Lung microvascular endothelial cell (primary cell): ENCODE results near the gene SLC16A6. TPM values are rescaled to one million over a fixed set of nuclear protein-coding genes. Genes with fewer than 3 reads are reported as not detected.
"Not testable (repeated sequence)": the region's sequence is repeated elsewhere in the genome, so short reads cannot be mapped to it uniquely, and the experiment has no call there.

Experiments used
- DNase-seq, 2 donors: peaks; one replicate each; pipeline versions ENCODE4 v3.0.0 to v3.0.0-alpha.2; 2010; ENCODE audit warnings: low read depth in 2 of 2
- total RNA-seq: library from RNA; depleted of rRNA; stranded (reverse); fragments of >200 nt; gene quantifications from 2 replicates; pipeline ENCODE4 v1.2.1, GENCODE V29; 2014

Gene SLC16A6
- total RNA-seq, 1 donor from 2014 or later: 1.6 TPM

GRCh38 chr17:68310152-68310551, 19.2 kb upstream of the SLC16A6 start:
- no peak for DNase-seq

GRCh38 chr17:68309066-68309670, 18.2 kb upstream of the SLC16A6 start:
- not testable (repeated sequence) for DNase-seq

GRCh38 chr17:68308486-68308885, 17.6 kb upstream of the SLC16A6 start:
- not testable (repeated sequence) for DNase-seq

- no peak for DNase-seq
These were observed 16.5 kb upstream of the SLC16A6 start for GRCh38 chr17:68307443-68307842.

- DNase-seq: no peak
These were observed 15.9 kb upstream of the SLC16A6 start for GRCh38 chr17:68306819-68307218.

GRCh38 chr17:68305142-68305541, 14.2 kb upstream of the SLC16A6 start:
- DNase-seq: peak; percentile 19 to 79

- no peak for DNase-seq
These were observed 13.8 kb upstream of the SLC16A6 start for GRCh38 chr17:68304706-68305105.

- DNase-seq: no peak
These were observed 11.7 kb upstream of the SLC16A6 start for GRCh38 chr17:68302666-68303065.

GRCh38 chr17:68302066-68302564, 11.2 kb upstream of the SLC16A6 start:
- peak; percentile 79 to 94 for DNase-seq

GRCh38 chr17:68301438-68301959, 10.6 kb upstream of the SLC16A6 start:
- DNase-seq: peak in 1 of 2 donors; percentile 71

- DNase-seq: no peak
These were observed 8.9 kb upstream of the SLC16A6 start for GRCh38 chr17:68299817-68300216.

GRCh38 chr17:68298601-68299000, 7.7 kb upstream of the SLC16A6 start:
- DNase-seq: no peak

- DNase-seq: no peak
These were observed 6.3 kb upstream of the SLC16A6 start for GRCh38 chr17:68297195-68297594.

GRCh38 chr17:68296217-68297191, 5.6 kb upstream of the SLC16A6 start:
- DNase-seq: no peak

GRCh38 chr17:68295086-68295485, 4.2 kb upstream of the SLC16A6 start:
- no peak for DNase-seq

GRCh38 chr17:68294617-68295016, 3.7 kb upstream of the SLC16A6 start:
- no peak for DNase-seq

- DNase-seq: no peak
These were observed 3.2 kb upstream of the SLC16A6 start for GRCh38 chr17:68294196-68294555.

- no peak for DNase-seq
These were observed 2.7 kb upstream of the SLC16A6 start for GRCh38 chr17:68293490-68294195.

GRCh38 chr17:68292689-68293040, 1.7 kb upstream of the SLC16A6 start:
- DNase-seq: no peak

GRCh38 chr17:68291836-68292688, 1.1 kb upstream of the SLC16A6 start:
- peak; percentile 66 to 78 for DNase-seq
